HepG2 (cell line): Measurements from ENCODE around the gene MARCHF9. TPM values are rescaled to one million over a fixed set of nuclear protein-coding genes. Genes with fewer than 3 reads are reported as not detected.

Experiments used
- ATAC-seq: fragments of 200-7000 bp; cut with Tn5 transposase; 3 replicates; pipeline ENCODE4 v1.9.1; 2020; ENCODE audit warnings: mild to moderate bottlenecking, moderate library complexity
- BruUV-seq: library from RNA; stranded (reverse); fragments of 400-500 nt; replicated peaks from 2 replicates; lab custom pipeline; 2021; lab: Mats Ljungman, UMichigan
- CTCF ChIA-PET: fragments of 300-600 bp; formaldehyde crosslinking; extraction: SDS; loops from one replicate; lab custom pipeline; 2021; ENCODE audit warnings: low total read pairs, inconsistent platforms, low intra/inter-chr PET ratio; lab: Yijun Ruan, JAX
- POLR2A ChIA-PET: fragments of 350-600 bp; sonication (Branson Sonifier 250); formaldehyde crosslinking; loops from one replicate; lab custom pipeline; 2020; ENCODE audit warnings: antibody characterized with exemption, inconsistent platforms; lab: Yijun Ruan, JAX
- DNase-seq: peaks from one replicate; pipeline ENCODE4 v3.0.0-alpha.2; 2015; ENCODE audit warnings: low spot score
- FAIRE-seq: peaks from 3 replicates; lab custom pipeline; 2011; peaks lifted over from hg19 to GRCh38; lab: Jason Lieb, UNC
- H2AFZ ChIP-seq: one replicate; pipeline ENCODE4 v1.6.1; 2011; ENCODE audit warnings: low read length, inconsistent platforms
- H3K27ac ChIP-seq: fragments of 300-600 bp; 3 replicates; pipeline ENCODE4 v1.8.0; 2011; ENCODE audit warnings: mixed run types, mild to moderate bottlenecking, mixed read lengths, low read length, inconsistent platforms; ENCODE audit not compliant: insufficient read depth; ENCODE audit errors: extremely low read length
- H3K27me3 ChIP-seq, 2 experiments: fragments of 200-600 bp in 1 of 2; 2 replicates in 1 of 2; 3 replicates in 1 of 2; pipeline versions ENCODE4 v1.6.0 to v1.8.0; 2011; ENCODE audit warnings: low read length in 2 of 2, mild to moderate bottlenecking in 2 of 2, moderate library complexity in 2 of 2, inconsistent platforms in 1 of 2; ENCODE audit not compliant: insufficient read depth in 2 of 2, control insufficient read depth in 1 of 2
- H3K36me3 ChIP-seq, 2 experiments: fragments of 200-600 bp in 1 of 2; replicated peaks in 1 of 2; 2 replicates in 1 of 2; 3 replicates in 1 of 2; pipeline versions ENCODE4 v1.5.1 to v1.8.0; 2011; ENCODE audit warnings: low read length in 2 of 2, inconsistent platforms in 1 of 2; ENCODE audit not compliant: insufficient read depth in 2 of 2, control insufficient read depth in 1 of 2
- H3K4me1 ChIP-seq: 2 replicates; pipeline ENCODE4 v1.5.1; 2012; ENCODE audit warnings: low read length, inconsistent platforms; ENCODE audit not compliant: insufficient read depth
- H3K4me2 ChIP-seq: 2 replicates; pipeline ENCODE4 v1.6.0; 2011; ENCODE audit warnings: low read depth, low read length, inconsistent platforms
- H3K4me3 ChIP-seq, 3 experiments: fragments of 200-600 bp in 1 of 3; sonication (generic), shearing (Covaris generic) in 1 of 3; replicated peaks in 1 of 3; 2 replicates each; pipeline ENCODE4 v1.5.1; 2011 to 2016; ENCODE audit warnings: low read length in 3 of 3, inconsistent platforms in 2 of 3, low read depth in 2 of 3, mild to moderate bottlenecking in 2 of 3, control low read depth in 1 of 3, mixed read lengths in 1 of 3; ENCODE audit not compliant: insufficient read depth in 1 of 3
- H3K79me2 ChIP-seq: one replicate; pipeline ENCODE4 v1.6.1; 2011; ENCODE audit warnings: low read length, inconsistent platforms; ENCODE audit not compliant: insufficient read depth
- H3K9ac ChIP-seq: 2 replicates; pipeline ENCODE4 v1.6.0; 2011; ENCODE audit warnings: mild to moderate bottlenecking, low read depth, low read length, inconsistent platforms; ENCODE audit not compliant: insufficient read depth
- H3K9me3 ChIP-seq: 2 replicates; pipeline ENCODE4 v1.5.1; 2012; ENCODE audit warnings: mild to moderate bottlenecking, low read length
- H4K20me1 ChIP-seq: 2 replicates; pipeline ENCODE4 v1.6.0; 2011; ENCODE audit warnings: inconsistent platforms, mild to moderate bottlenecking, low read length, moderate library complexity; ENCODE audit not compliant: insufficient read depth
- KAT7 ChIP-seq: IDR thresholded peaks from 2 replicates; pipeline ENCODE4 v1.6.1; 2018; ENCODE audit warnings: borderline replicate concordance, missing compliant biosample characterization
- KDM4B ChIP-seq: sonication (generic); formaldehyde crosslinking; IDR thresholded peaks from 2 replicates; pipeline ENCODE4 v1.4.0; 2020; ENCODE audit warnings: missing genetic modification reagents
- ZC3H13 ChIP-seq: sonication (generic); formaldehyde crosslinking; IDR thresholded peaks from 2 replicates; pipeline ENCODE4 v1.8.1; 2023; ENCODE audit warnings: mild to moderate bottlenecking, missing genetic modification reagents, moderate library complexity
- ZFX ChIP-seq: sonication (generic); formaldehyde crosslinking; IDR thresholded peaks from 2 replicates; pipeline ENCODE4 v1.4.0; 2020; ENCODE audit warnings: mild to moderate bottlenecking, low read depth, missing genetic modification reagents, moderate library complexity
- ZNF274 ChIP-seq: sonication (generic); formaldehyde crosslinking; IDR thresholded peaks from 2 replicates; pipeline ENCODE4 v1.5.1; 2020; ENCODE audit warnings: mild to moderate bottlenecking, missing genetic modification reagents
- ZNF552 ChIP-seq: sonication (generic); formaldehyde crosslinking; IDR thresholded peaks from 2 replicates; pipeline ENCODE4 v1.9.0; 2022; ENCODE audit warnings: missing genetic modification reagents, mild to moderate bottlenecking, borderline replicate concordance
- ZNF556 ChIP-seq: sonication (generic); formaldehyde crosslinking; IDR thresholded peaks from 2 replicates; pipeline ENCODE4 v1.4.0; 2020; ENCODE audit warnings: mild to moderate bottlenecking, missing genetic modification reagents, borderline replicate concordance
- ZNF589 ChIP-seq: sonication (generic); formaldehyde crosslinking; conservative IDR thresholded peaks from 2 replicates; pipeline ENCODE4 v1.8.0; 2022; ENCODE audit warnings: mild to moderate bottlenecking, moderate library complexity, missing genetic modification reagents
- WGBS: methylation state at CpG from one replicate; pipeline ENCODE4 v1.1.6; 2017; ENCODE audit warnings: low lambda C conversion rate; 5-methylcytosine and 5-hydroxymethylcytosine counted together
- in situ Hi-C: cut with HindIII; loops from 2 replicates; pipeline ENCODE4 v1.10.0; 2017; ENCODE audit warnings: low pct_unique_long_range_greater_than_20kb; ENCODE audit not compliant: extremely low pct_ligation_motif_present
- intact Hi-C: fragments of 100-400 bp; cut with micrococcal nuclease; formaldehyde crosslinking; loops from one replicate; pipeline ENCODE4 v1.10.0; 2022; ENCODE audit not compliant: unreplicated experiment
- polyA plus RNA-seq, 8 experiments: library from polyadenylated mRNA; depleted of rRNA in 3 of 8; stranded (reverse) in 7 of 8; unstranded in 1 of 8; fragments of >200 nt; fragmentation: Illumina TruSeq in 4 of 8; extraction: Trizol in 4 of 8; gene quantifications; 2 replicates each; pipeline versions ENCODE4 v1.2.1 to v1.2.3, GENCODE V29; 2011 to 2016; ENCODE audit warnings: low read depth in 4 of 8, missing spikeins in 1 of 8, mixed read lengths in 1 of 8; ENCODE audit not compliant: insufficient read depth in 1 of 8
- total RNA-seq, 5 experiments: library from RNA; depleted of rRNA; stranded (reverse); fragments of >200 nt; fragmentation: Illumina TruSeq; extraction: Trizol; gene quantifications; 2 replicates each; pipeline ENCODE4 v1.2.3, GENCODE V29; 2016; ENCODE audit warnings: low read depth in 1 of 5
- TF ChIP-seq, protein P1 (sequence below): sonication (generic); formaldehyde crosslinking; IDR thresholded peaks from 2 replicates; pipeline ENCODE4 v1.5.1; 2020; ENCODE audit warnings: mild to moderate bottlenecking, missing genetic modification reagents
- TF ChIP-seq, protein P2 (sequence below): sonication (generic); formaldehyde crosslinking; IDR thresholded peaks from 2 replicates; pipeline ENCODE4 v1.4.0; 2020; ENCODE audit warnings: missing genetic modification reagents, borderline replicate concordance

Gene MARCHF9
- total and polyA plus RNA-seq, 2 of the 13 experiments (the other 11 are each of a cell fraction or from before 2014, with no cell fraction given) = 5.7 to 9.6 TPM

DNA sequence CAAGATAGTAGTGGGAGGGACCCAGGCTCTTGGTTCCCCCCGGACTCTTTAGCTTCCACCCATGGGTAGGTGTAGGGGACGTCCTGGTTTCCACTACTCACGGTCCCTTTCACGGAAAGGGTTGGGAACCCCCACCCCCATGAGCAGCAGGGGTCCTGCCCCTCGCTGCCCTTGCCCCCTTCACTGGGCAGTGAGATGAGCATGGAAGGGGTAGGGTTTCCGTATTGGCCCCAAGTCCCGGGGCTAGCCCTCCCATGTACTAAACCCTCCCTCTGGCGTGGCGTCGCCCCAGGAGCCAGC, 29.1 kb upstream of the MARCHF9 start:
- DNase-seq (no peak), FAIRE-seq (no peak), ATAC-seq (no peak; the same call in 2 of the 3 replicates)
- H3K4me1 ChIP-seq = 0 out of 2 replicates have a peak, but pooled peaks cover 4% of the 10 kb centered on the region
- 0 out of 2 replicates have a peak overlapping the region, but pooled peaks have one; percentile 52 for H3K9ac ChIP-seq
- H3K36me3 ChIP-seq = peaks cover 0 to 4% of the 10 kb centered on the region in 2 experiments; a peak in 1 of 5 replicates
- H3K9me3 ChIP-seq = no peaks in the 10 kb centered on the region
- ChIA-PET POLR2A (interaction anchor here (0.6 to 2.1 kb wide), 10 partner anchors 8 to 121 kb away, joined by 3 to 23 read pairs (median 4); partner anchors contain the start of genes ARHGEF25, CDK4, CTDSP2 and EEF1AKMT3), CTCF (interaction anchor here (1.7 kb wide), 1 partner anchor 10 kb away, joined by 6 read pairs; no protein-coding TSS in a partner anchor)
- in situ Hi-C loops = no loop called here
- WGBS = 3% methylated on average over 10 of the region's 10 CpGs
- H3K4me3 ChIP-seq = peak overlapping the region; percentile 81 to 91 (median 89); a peak in 5 of 6 replicates
- BruUV-seq = no TSS peak
- H4K20me1 ChIP-seq = no peaks in the 10 kb centered on the region
- no peak overlapping the region for H3K27ac ChIP-seq
- intact Hi-C loops = no loop called here
- TF ChIP-seq KAT7 (CRISPR knock-in tag) (no peak), ZNF589 (CRISPR knock-in tag) (0 out of 2 replicates have a peak, but pooled peaks have one; percentile 35), ZFX (CRISPR knock-in tag) (no peak), KDM4B (CRISPR knock-in tag) (no peak), ZNF274 (CRISPR knock-in tag) (0 out of 2 replicates have a peak, but pooled peaks have one; percentile 6), ZNF556 (CRISPR knock-in tag) (0 out of 2 replicates have a peak, but pooled peaks have one; percentile 8), ZC3H13 (CRISPR knock-in tag) (0 out of 2 replicates have a peak, but pooled peaks have one; percentile 53), ZNF552 (no peak)
- TF ChIP-seq, protein P1, sequence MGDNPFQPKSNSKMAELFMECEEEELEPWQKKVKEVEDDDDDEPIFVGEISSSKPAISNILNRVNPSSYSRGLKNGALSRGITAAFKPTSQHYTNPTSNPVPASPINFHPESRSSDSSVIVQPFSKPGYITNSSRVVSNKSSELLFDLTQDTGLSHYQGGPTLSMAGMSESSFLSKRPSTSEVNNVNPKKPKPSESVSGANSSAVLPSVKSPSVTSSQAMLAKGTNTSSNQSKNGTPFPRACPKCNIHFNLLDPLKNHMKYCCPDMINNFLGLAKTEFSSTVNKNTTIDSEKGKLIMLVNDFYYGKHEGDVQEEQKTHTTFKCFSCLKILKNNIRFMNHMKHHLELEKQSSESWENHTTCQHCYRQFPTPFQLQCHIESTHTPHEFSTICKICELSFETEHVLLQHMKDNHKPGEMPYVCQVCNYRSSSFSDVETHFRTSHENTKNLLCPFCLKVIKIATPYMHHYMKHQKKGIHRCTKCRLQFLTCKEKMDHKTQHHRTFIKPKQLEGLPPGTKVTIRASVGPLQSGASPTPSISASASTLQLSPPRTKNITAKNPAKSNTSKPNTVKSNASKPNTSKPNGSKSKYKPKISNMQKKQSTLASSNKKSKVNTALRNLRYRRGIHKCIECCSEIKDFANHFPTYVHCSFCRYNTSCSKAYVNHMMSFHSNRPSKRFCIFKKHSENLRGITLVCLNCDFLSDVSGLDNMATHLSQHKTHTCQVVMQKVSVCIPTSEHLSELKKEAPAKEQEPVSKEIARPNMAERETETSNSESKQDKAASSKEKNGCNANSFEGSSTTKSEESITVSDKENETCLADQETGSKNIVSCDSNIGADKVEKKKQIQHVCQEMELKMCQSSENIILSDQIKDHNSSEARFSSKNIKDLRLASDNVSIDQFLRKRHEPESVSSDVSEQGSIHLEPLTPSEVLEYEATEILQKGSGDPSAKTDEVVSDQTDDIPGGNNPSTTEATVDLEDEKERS (CRISPR knock-in tag) = no peak
- TF ChIP-seq, protein P2, sequence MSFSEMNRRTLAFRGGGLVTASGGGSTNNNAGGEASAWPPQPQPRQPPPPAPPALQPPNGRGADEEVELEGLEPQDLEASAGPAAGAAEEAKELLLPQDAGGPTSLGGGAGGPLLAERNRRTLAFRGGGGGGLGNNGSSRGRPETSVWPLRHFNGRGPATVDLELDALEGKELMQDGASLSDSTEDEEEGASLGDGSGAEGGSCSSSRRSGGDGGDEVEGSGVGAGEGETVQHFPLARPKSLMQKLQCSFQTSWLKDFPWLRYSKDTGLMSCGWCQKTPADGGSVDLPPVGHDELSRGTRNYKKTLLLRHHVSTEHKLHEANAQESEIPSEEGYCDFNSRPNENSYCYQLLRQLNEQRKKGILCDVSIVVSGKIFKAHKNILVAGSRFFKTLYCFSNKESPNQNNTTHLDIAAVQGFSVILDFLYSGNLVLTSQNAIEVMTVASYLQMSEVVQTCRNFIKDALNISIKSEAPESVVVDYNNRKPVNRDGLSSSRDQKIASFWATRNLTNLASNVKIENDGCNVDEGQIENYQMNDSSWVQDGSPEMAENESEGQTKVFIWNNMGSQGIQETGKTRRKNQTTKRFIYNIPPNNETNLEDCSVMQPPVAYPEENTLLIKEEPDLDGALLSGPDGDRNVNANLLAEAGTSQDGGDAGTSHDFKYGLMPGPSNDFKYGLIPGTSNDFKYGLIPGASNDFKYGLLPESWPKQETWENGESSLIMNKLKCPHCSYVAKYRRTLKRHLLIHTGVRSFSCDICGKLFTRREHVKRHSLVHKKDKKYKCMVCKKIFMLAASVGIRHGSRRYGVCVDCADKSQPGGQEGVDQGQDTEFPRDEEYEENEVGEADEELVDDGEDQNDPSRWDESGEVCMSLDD (CRISPR knock-in tag) = no peak
- no peaks in the 10 kb centered on the region for H3K79me2 ChIP-seq
- peak overlapping the region; percentile 98 for H3K4me2 ChIP-seq
- H2AFZ ChIP-seq = no peak overlapping the region
- H3K27me3 ChIP-seq = peaks cover 0 to 14% of the 10 kb centered on the region in 2 experiments; a peak in 3 of 5 replicates
